Esophagus (tissue), 2 donors: Measurements from ENCODE around the gene WNT1. TPM values are rescaled to one million over a fixed set of nuclear protein-coding genes. Genes with fewer than 3 reads are reported as not detected.

Experiments
- H3K27ac ChIP-seq, 2 donors: one replicate each; pipeline ENCODE4 v1.5.1; 2013; ENCODE audit warnings: low read depth in 2 of 2, mild to moderate bottlenecking in 2 of 2, inconsistent platforms in 1 of 2, low read length in 1 of 2, moderate library complexity in 1 of 2
- H3K27me3 ChIP-seq, 2 donors: one replicate each; pipeline ENCODE4 v1.6.1; 2013; ENCODE audit warnings: low read length in 2 of 2, control low read depth in 1 of 2, mild to moderate bottlenecking in 1 of 2; ENCODE audit not compliant: insufficient read depth in 2 of 2, control insufficient read depth in 1 of 2
- H3K36me3 ChIP-seq, 2 donors: one replicate each; pipeline ENCODE4 v1.6.1; 2013; ENCODE audit warnings: low read length in 1 of 2; ENCODE audit not compliant: control insufficient read depth in 2 of 2, insufficient read depth in 2 of 2
- H3K4me1 ChIP-seq, 2 donors: one replicate each; pipeline ENCODE4 v1.6.1; 2013; ENCODE audit warnings: low read length in 1 of 2; ENCODE audit not compliant: control insufficient read depth in 2 of 2, insufficient read depth in 2 of 2
- H3K4me3 ChIP-seq, 2 donors: one replicate each; pipeline ENCODE4 v1.5.1; 2013; ENCODE audit warnings: low read length in 2 of 2, mild to moderate bottlenecking in 2 of 2, low read depth in 1 of 2, moderate library complexity in 1 of 2
- H3K9me3 ChIP-seq, 2 donors: one replicate each; pipeline ENCODE4 v1.6.1; 2013; ENCODE audit warnings: mild to moderate bottlenecking in 2 of 2, low read depth in 1 of 2, low read length in 1 of 2, moderate library complexity in 1 of 2; ENCODE audit not compliant: control insufficient read depth in 2 of 2, insufficient read depth in 1 of 2
- WGBS, 2 donors: extraction: QIAGEN DNeasy Blood & Tissue Kit; methylation state at CpG; one replicate each; pipeline ENCODE4 v1.1.7; 2013; 5-methylcytosine and 5-hydroxymethylcytosine counted together
- polyA plus RNA-seq, 2 donors: library from polyadenylated mRNA; stranded (reverse); fragments of 200-250 nt; gene quantifications; one replicate each; pipeline ENCODE4 v1.2.3, GENCODE V29; 2013
- donor health status: healthy with polysubstance abuse.
- donor health status: Bipolar disorder and iron deficiency.

Gene WNT1
- polyA plus RNA-seq, 2 donors = 0.05 TPM; not detected in 1

- peaks cover 25 to 30% of the 10 kb centered on the region in 2 donors for H3K4me1 ChIP-seq
- H3K4me3 ChIP-seq = peak overlapping the region; percentile 33 to 50
- H3K27ac ChIP-seq = no peak overlapping the region
- H3K27me3 ChIP-seq = peaks cover 0 to 24% of the 10 kb centered on the region in 2 donors
- H3K9me3 ChIP-seq = peaks cover 0 to 2% of the 10 kb centered on the region in 2 donors
- WGBS, 2 donors = 3 to 4% methylated on average over 45 of the region's 45 CpGs
- no peaks in the 10 kb centered on the region for H3K36me3 ChIP-seq
Observed at GRCh38 chr12:48978741-48979601, 849 bp downstream of the WNT1 start.

GRCh38 chr12:48979602-48980388 is 1.7 kb downstream of the WNT1 start:
- Histone ChIP-seq H3K4me3 (peak overlapping the region; percentile 33 to 50), H3K27me3 (peaks cover 0 to 24% of the 10 kb centered on the region in 2 donors), H3K36me3 (no peaks in the 10 kb centered on the region), H3K9me3 (peaks cover 0 to 2% of the 10 kb centered on the region in 2 donors), H3K27ac (no peak overlapping the region), H3K4me1 (peaks cover 25 to 30% of the 10 kb centered on the region in 2 donors)
- WGBS, 2 donors = 1 to 2% methylated on average over 55 of the region's 55 CpGs

GRCh38 chr12:48980389-48980952 is 2.3 kb downstream of the WNT1 start:
- WGBS, 2 donors = 2 to 3% methylated on average over 45 to 46 of the region's 46 CpGs

GRCh38 chr12:48980953-48981756 is 3.0 kb downstream of the WNT1 start:
- H3K4me1 ChIP-seq = peaks cover 25 to 30% of the 10 kb centered on the region in 2 donors
- peaks cover 0 to 2% of the 10 kb centered on the region in 2 donors for H3K9me3 ChIP-seq
- WGBS, 2 donors = 3 to 4% methylated on average over 87 to 91 of the region's 91 CpGs
- H3K4me3 ChIP-seq = peak overlapping the region; percentile 2 to 50
- no peaks in the 10 kb centered on the region for H3K36me3 ChIP-seq
- H3K27ac ChIP-seq = no peak overlapping the region
- peaks cover 0 to 24% of the 10 kb centered on the region in 2 donors for H3K27me3 ChIP-seq

More at GRCh38 chr12:48980389-48980952, 2.3 kb downstream of the WNT1 start:
- Histone ChIP-seq H3K4me1 (peaks cover 25 to 30% of the 10 kb centered on the region in 2 donors), H3K27ac (no peak overlapping the region), H3K27me3 (peaks cover 0 to 24% of the 10 kb centered on the region in 2 donors), H3K9me3 (peaks cover 0 to 2% of the 10 kb centered on the region in 2 donors), H3K4me3 (peak overlapping the region; percentile 33 to 50), H3K36me3 (no peaks in the 10 kb centered on the region)

- H3K27me3 ChIP-seq = peaks cover 0 to 24% of the 10 kb centered on the region in 2 donors
- no peak overlapping the region for H3K4me3 ChIP-seq
- no peak overlapping the region for H3K27ac ChIP-seq
- peaks cover 0 to 2% of the 10 kb centered on the region in 2 donors for H3K9me3 ChIP-seq
- WGBS, 2 donors = 18 to 31% methylated on average over 13 of the region's 13 CpGs
- H3K36me3 ChIP-seq = no peaks in the 10 kb centered on the region
- peaks cover 25 to 30% of the 10 kb centered on the region in 2 donors for H3K4me1 ChIP-seq
Observed at GRCh38 chr12:48981757-48982157, 3.6 kb downstream of the WNT1 start.

GRCh38 chr12:48982397-48983080 is 4.4 kb downstream of the WNT1 start:
- Histone ChIP-seq H3K27ac (no peak overlapping the region), H3K4me3 (no peak overlapping the region), H3K4me1 (peaks cover 25 to 30% of the 10 kb centered on the region in 2 donors), H3K36me3 (no peaks in the 10 kb centered on the region), H3K9me3 (peaks cover 0 to 2% of the 10 kb centered on the region in 2 donors), H3K27me3 (peaks cover 0 to 24% of the 10 kb centered on the region in 2 donors)
- 62% methylated on average over 6 of the region's 6 CpGs for WGBS, 2 donors

GRCh38 chr12:48985475-48985897 is 7.4 kb downstream of the WNT1 start:
- 32 to 37% methylated on average over 10 of the region's 10 CpGs for WGBS, 2 donors
- Histone ChIP-seq H3K4me3 (no peak overlapping the region), H3K36me3 (no peaks in the 10 kb centered on the region), H3K27me3 (peaks cover 0 to 11% of the 10 kb centered on the region in 2 donors), H3K9me3 (no peaks in the 10 kb centered on the region), H3K27ac (no peak overlapping the region), H3K4me1 (peaks cover 9 to 10% of the 10 kb centered on the region in 2 donors)

GRCh38 chr12:48985901-48986300 is 7.8 kb downstream of the WNT1 start:
- H3K36me3 ChIP-seq = no peaks in the 10 kb centered on the region
- H3K4me3 ChIP-seq = no peak overlapping the region
- H3K27ac ChIP-seq = no peak overlapping the region
- 77 to 82% methylated on average over 2 of the region's 2 CpGs for WGBS, 2 donors
- no peaks in the 10 kb centered on the region for H3K9me3 ChIP-seq
- H3K27me3 ChIP-seq = peaks cover 0 to 7% of the 10 kb centered on the region in 2 donors
- H3K4me1 ChIP-seq = peaks cover 6% of the 10 kb centered on the region in 2 donors
